Medulla oblongata (tissue), 1 donor: ENCODE measurements around the gene MTA3.
"Not testable (repeated sequence)": the region's sequence is repeated elsewhere in the genome, so short reads cannot be mapped to it uniquely, and the experiment has no call there.

Source experiments
- DNase-seq: peaks from one replicate; pipeline ENCODE4 v3.0.0-alpha.2; 2015; ENCODE audit errors: extremely low spot score

The MTA3 gene

GRCh38 chr2:42567364-42567763, 1.1 kb upstream of the MTA3 start:
- DNase-seq: no peak

DNA sequence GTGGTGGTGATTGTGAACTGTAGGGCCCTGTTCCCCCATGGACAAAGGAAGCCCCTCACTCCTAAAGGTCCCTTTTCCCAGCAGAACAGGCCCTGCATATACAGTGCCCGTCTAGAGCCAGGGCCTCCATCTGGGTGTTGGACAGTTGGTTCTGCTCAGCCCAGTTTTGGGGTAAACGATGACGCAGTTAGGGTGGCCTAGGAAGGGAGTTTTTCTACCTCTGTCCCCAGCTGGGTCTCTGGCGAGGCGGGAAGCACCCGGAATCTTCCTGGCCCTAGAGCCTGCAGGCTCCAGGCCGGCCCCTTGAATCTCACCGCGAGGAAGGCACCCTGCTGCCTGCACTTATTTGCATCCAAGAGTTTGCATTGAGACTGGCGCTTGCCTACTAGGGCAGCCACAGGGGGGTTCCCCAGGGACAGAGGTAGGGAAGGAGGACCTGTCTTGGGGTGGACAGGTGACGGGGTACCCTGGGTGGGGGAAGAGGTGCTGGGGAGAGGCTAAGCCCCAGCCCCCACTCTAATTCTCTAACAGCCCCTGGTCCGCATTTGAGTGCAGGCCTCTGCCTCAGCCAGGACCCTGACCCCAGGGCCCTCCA, 529 bp upstream of the MTA3 start:
- no peak for DNase-seq

GRCh38 chr2:42569116-42569711, 782 bp downstream of the MTA3 start:
- peak; percentile 59 for DNase-seq

DNA sequence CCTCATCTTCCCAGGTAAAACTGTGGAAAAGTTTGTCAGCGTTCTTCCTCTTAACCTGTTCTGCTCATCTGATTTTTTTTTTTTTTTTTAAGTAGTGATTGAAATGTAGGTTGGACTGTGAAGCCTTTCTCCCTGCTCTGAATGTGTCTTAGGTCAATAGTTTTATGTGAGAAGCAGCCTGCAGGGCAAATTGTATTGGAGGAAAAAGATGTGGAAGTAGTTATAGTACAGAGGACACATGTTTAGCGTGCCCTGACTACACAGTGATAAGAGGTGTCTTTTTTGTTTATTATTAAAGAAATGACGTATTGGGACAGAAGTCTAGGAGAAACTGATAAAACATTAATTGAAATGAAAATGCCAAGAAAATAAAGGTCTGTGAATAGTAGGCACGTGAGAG, 1.5 kb downstream of the MTA3 start:
- peak; percentile 10 for DNase-seq

- no peak for DNase-seq
Measured at GRCh38 chr2:42572297-42573081, 4.1 kb downstream of the MTA3 start.

DNA sequence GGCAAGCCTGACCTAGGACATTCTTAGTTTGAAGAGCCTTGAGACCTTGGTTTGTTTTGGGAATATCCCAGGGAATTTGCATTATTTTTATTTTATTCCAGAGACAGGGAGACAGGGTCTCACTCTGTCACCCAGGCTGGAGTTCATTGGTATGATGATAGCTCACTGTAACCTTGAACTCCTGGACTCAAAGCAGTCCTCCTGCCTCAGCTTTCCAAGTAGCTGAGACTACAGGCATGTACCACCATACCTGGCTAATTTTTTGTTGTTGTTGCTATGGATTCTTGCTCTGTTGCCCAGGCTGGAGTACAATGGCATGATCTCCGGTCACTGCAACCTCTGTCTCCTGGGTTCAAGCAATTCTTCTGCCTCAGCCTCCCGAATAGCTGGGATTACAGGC, 4.8 kb downstream of the MTA3 start:
- DNase-seq: no peak

- no peak for DNase-seq
Measured at GRCh38 chr2:42575458-42576064, 7.1 kb downstream of the MTA3 start.

GRCh38 chr2:42578621-42579020, 10.2 kb downstream of the MTA3 start:
- DNase-seq: no peak

GRCh38 chr2:42581257-42581656, 12.8 kb downstream of the MTA3 start:
- no peak for DNase-seq

DNA sequence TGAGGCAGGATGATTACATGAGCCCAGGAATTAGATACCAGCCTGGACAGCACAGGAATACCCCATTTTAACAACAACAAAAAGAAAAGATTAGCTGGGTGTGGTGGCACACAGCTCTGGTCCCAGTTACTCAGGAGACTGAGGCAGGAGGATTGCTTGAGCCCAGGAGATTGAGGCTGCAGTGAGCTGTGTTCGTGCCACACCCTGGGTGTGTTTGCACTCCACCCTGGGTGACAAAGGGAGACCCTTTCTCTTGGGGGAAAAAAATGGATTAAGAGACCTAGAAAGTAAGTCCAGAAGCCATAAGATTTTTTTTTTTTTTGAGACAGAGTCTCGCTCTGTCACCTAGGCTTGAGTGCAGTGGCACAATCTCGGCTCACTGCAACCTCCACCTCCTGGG, 16.2 kb downstream of the MTA3 start:
- DNase-seq: not testable (repeated sequence)

DNA sequence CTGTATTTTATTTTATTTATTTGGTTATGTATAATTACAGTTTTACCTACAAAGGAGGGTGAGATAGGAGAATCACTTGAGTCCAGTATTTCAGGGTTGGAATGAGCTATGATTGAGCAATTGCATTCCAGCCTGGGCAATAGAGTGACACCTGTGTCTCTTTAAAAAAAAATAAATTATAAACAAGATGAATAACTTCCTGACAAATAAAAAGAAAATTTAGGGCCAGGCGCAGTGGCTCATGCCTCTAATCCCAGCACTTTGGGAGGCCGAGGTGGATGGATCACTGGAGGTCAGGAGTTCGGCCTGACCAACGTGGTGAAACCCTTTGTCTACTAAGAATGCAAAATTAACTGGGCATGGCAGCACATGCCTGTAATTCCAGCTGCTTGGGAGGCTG, 17.3 kb downstream of the MTA3 start:
- DNase-seq: no peak

- DNase-seq: no peak
Measured at GRCh38 chr2:42587526-42588117, 19.2 kb downstream of the MTA3 start.

DNA sequence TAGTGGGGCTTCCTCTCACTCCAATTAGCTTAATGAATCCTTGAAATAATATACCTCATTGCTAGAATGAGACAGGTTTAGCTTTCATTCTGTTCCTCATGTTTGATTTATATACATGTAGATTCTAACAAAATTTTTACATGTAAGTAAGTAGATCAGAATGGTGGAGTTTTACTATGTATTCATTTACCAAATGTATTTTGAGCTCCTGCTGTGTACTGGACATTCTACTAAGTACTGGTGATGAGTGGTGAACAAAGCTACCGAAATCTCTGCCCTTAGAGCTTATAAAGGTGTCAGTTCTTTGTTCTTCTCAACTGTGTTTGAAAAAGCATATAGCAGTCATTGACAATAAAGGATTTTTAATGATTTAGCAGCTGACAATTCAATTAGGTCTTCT, 19.7 kb downstream of the MTA3 start:
- no peak for DNase-seq

- DNase-seq: no peak
Measured at GRCh38 chr2:42590176-42590575, 21.7 kb downstream of the MTA3 start.

DNA sequence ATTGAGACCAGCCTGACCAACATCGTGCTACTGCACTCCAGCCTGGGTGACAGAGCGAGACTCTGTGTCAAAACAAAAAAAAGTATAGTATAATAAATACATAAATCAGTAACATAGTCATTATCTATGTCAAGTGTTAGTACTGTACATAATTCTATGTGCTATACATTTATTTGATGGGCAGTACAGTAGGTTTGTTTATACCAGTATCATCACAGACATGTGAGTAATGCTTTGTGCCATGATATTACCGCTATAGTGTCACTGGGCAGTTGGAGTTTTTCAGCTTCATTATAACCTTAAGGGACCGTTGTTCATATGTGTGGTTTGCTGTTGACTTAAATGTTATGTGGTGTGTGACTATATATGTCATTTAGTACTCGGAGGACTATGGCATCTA, 24.9 kb downstream of the MTA3 start:
- DNase-seq: no peak

DNA sequence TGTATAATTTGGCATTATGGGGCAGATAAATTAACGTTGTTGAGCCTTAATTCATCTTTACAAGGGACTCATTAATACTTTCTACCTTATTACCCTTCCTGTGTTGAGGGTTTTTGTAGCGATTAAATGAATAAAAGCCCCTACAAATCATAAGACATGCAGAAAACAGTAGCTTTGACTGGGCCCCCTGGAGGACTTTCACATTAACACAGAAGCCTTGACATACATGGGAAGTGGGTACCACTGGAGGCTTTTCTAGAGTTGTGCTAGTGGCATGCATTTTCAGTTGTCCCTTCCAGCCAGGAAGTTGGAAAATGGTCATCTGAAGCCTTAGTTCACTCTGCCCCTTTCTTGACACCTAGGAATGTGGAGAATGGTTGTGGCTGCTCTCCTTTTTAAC, 30.2 kb downstream of the MTA3 start:
- DNase-seq: no peak

DNA sequence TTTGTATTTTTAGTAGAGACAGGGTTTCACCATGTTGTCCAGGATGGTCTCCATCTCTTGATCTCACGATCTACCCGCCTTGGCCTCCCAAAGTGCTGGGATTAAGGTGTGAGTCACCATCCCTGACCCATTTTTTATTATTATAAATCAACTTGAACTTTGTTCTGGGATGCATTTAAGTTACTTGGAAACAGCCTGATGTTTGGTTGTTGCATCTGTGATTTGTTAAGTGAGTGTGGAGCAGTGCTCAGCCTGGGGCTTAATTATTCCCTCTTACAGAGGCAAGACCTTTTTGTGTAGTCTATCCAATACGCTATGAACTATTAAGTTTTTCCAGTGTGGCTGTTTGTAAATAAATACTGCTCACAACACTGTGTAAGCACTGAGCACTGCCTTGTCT, 32.6 kb downstream of the MTA3 start:
- no peak for DNase-seq

DNA sequence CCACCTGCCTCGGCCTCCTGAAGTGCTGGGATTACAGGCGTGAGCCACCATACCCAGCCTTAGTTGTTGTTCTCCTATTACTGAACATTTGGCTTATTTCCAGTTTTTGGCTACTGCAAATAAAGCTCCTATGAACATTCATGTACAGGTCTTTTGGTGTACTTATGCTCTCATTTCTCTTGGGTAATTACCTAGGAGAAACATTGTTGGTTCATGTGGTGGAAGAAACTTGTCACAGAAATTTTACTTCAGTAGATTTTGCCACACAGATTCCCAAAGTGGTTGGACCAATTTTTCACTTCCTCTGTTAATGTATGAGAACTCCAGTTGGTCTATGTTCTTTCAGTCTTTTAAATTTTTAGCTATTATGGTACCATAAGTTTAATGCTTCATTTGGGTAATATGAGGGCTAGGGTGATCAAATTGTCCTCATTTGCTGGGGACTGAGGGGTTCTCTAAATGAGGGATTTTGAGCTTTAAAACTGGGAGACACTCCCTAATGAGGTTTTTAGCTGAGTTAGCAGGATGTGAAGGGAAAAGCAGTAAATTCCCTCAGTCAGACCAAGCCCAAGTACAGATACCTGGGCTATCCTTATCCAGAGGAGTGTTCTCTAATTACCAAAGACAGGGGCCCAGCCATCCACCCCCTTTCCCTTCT, 33.9 kb downstream of the MTA3 start:
- DNase-seq: no peak

GRCh38 chr2:42602876-42603219, 34.4 kb downstream of the MTA3 start:
- DNase-seq: no peak

GRCh38 chr2:42604341-42604867, 36.0 kb downstream of the MTA3 start:
- DNase-seq: not testable (repeated sequence)

- DNase-seq: not testable (repeated sequence)
Measured at GRCh38 chr2:42606166-42606565, 37.7 kb downstream of the MTA3 start.
